GM19328 (cell line): ENCODE results near the gene ADCY10.

Experiments used
- ATAC-seq: cut with Tn5 transposase; IDR thresholded peaks from one replicate; pipeline ENCODE4 v1.9.1; 2021; ENCODE audit warnings: mild to moderate bottlenecking, moderate library complexity; ENCODE audit not compliant: unreplicated experiment

ADCY10 gene

GRCh38 chr1:167784876-167785550 is 128.9 kb downstream of the ADCY10 start:
- ATAC-seq: no peak

GRCh38 chr1:167782946-167783345 is 131.0 kb downstream of the ADCY10 start:
- ATAC-seq: no peak

GRCh38 chr1:167781558-167781957 is 132.4 kb downstream of the ADCY10 start:
- ATAC-seq: no peak

GRCh38 chr1:167777269-167777650 is 136.7 kb downstream of the ADCY10 start:
- no peak for ATAC-seq

- no peak for ATAC-seq
These were observed 137.2 kb downstream of the ADCY10 start for GRCh38 chr1:167776616-167777268.

GRCh38 chr1:167776151-167776550 is 137.8 kb downstream of the ADCY10 start:
- ATAC-seq: no peak

GRCh38 chr1:167775178-167775577 is 138.8 kb downstream of the ADCY10 start:
- ATAC-seq: no peak

GRCh38 chr1:167774710-167775109 is 139.2 kb downstream of the ADCY10 start:
- no peak for ATAC-seq

GRCh38 chr1:167773516-167773915 is 140.4 kb downstream of the ADCY10 start:
- ATAC-seq: no peak

- no peak for ATAC-seq
These were observed 141.5 kb downstream of the ADCY10 start for GRCh38 chr1:167772436-167772835.

- ATAC-seq: no peak
These were observed 143.8 kb downstream of the ADCY10 start for GRCh38 chr1:167770127-167770526.

- ATAC-seq: no peak
These were observed 146.2 kb downstream of the ADCY10 start for GRCh38 chr1:167767761-167768160.

GRCh38 chr1:167766538-167766937 is 147.4 kb downstream of the ADCY10 start:
- no peak for ATAC-seq

GRCh38 chr1:167765496-167765895 is 148.4 kb downstream of the ADCY10 start:
- no peak for ATAC-seq

- ATAC-seq: no peak
These were observed 149.2 kb downstream of the ADCY10 start for GRCh38 chr1:167764458-167765330.

- ATAC-seq: no peak
These were observed 150.3 kb downstream of the ADCY10 start for GRCh38 chr1:167763525-167764220.

GRCh38 chr1:167762061-167762746 is 151.7 kb downstream of the ADCY10 start:
- no peak for ATAC-seq

GRCh38 chr1:167761400-167761799 is 152.5 kb downstream of the ADCY10 start:
- no peak for ATAC-seq
